HCT116 (cell line): ENCODE results near the gene TSTD2. TPM values are rescaled to one million over a fixed set of nuclear protein-coding genes. Genes with fewer than 3 reads are reported as not detected.
"Not testable (repeated sequence)": the region's sequence is repeated elsewhere in the genome, so short reads cannot be mapped to it uniquely, and the experiment has no call there.

Experiments used
- ATAC-seq: fragments of 200-7000 bp; cut with Tn5 transposase; 2 replicates; pipeline ENCODE4 v1.9.1; 2020; ENCODE audit warnings: mild to moderate bottlenecking, moderate library complexity
- BruUV-seq: library from RNA; stranded (reverse); fragments of 400-500 nt; replicated peaks from 2 replicates; lab custom pipeline; 2021; lab: Mats Ljungman, UMichigan
- CTCF ChIA-PET: fragments of 300-600 bp; sonication (Branson Sonifier 250); formaldehyde crosslinking; loops from one replicate; lab custom pipeline; 2021; ENCODE audit warnings: antibody characterized with exemption; lab: Charles Lee
- POLR2A ChIA-PET: fragments of 300-600, 350-600 bp; sonication (Branson Sonifier 250); formaldehyde crosslinking; loops from one replicate; lab custom pipeline; 2021; ENCODE audit warnings: antibody characterized with exemption; lab: Charles Lee
- RAD21 ChIA-PET, 2 experiments: fragments of 300-600 bp; sonication (Branson Sonifier 250); formaldehyde crosslinking; loops; one replicate each; lab custom pipeline; 2023; ENCODE audit warnings: low total read pairs in 2 of 2; ENCODE audit not compliant: uncharacterized antibody in 2 of 2, unreplicated experiment in 2 of 2, low non-redundant PET in 1 of 2; lab: Charles Lee
- DNase-seq: peaks from one replicate; pipeline ENCODE4 v3.0.0-alpha.2; 2010; ENCODE audit warnings: low read depth, low spot score
- H2AFZ ChIP-seq: fragments of 200-600 bp; shearing (Covaris generic), sonication (generic); 2 replicates; pipeline ENCODE4 v1.6.1; 2017; ENCODE audit warnings: low read depth, mixed run types, mixed read lengths, antibody characterized with exemption, low read length; ENCODE audit not compliant: poor library complexity, severe bottlenecking
- H3K27ac ChIP-seq: 2 replicates; pipeline ENCODE4 v1.5.1; 2012; ENCODE audit warnings: low read depth, low read length
- H3K27me3 ChIP-seq: fragments of 200-600 bp; sonication (generic); 2 replicates; pipeline ENCODE4 v1.6.1; 2016; ENCODE audit warnings: mixed run types, low read length, mixed read lengths; ENCODE audit not compliant: insufficient read depth
- H3K36me3 ChIP-seq, 2 experiments: fragments of 200-500 bp in 1 of 2; fragments of 200-600 bp in 1 of 2; sonication (Bioruptor generic) in 1 of 2; sonication (generic) in 1 of 2; 2 replicates each; pipeline versions ENCODE4 v1.5.1 to v1.6.1; 2014 to 2016; ENCODE audit warnings: low read length in 2 of 2, inconsistent platforms in 1 of 2, mixed read lengths in 1 of 2, mixed run types in 1 of 2; ENCODE audit not compliant: insufficient read depth in 2 of 2, control insufficient read depth in 1 of 2
- H3K4me1 ChIP-seq, 2 experiments: fragments of 200-600 bp in 1 of 2; sonication (generic) in 1 of 2; 2 replicates each; pipeline versions ENCODE4 v1.5.1 to v1.6.1; 2012 to 2017; ENCODE audit warnings: low read length in 2 of 2, inconsistent platforms in 1 of 2, mild to moderate bottlenecking in 1 of 2, mixed read lengths in 1 of 2, mixed run types in 1 of 2, moderate library complexity in 1 of 2; ENCODE audit not compliant: insufficient read depth in 2 of 2, control insufficient read depth in 1 of 2
- H3K4me2 ChIP-seq: fragments of 200-600 bp; sonication (generic); 2 replicates; pipeline ENCODE4 v1.6.1; 2017; ENCODE audit warnings: mixed run types, low read length, mixed read lengths
- H3K4me3 ChIP-seq, 2 experiments: fragments of 200-600 bp in 1 of 2; sonication (generic) in 1 of 2; replicated peaks in 1 of 2; 2 replicates each; pipeline ENCODE4 v1.5.1; 2011 to 2016; ENCODE audit warnings: low read length in 2 of 2, control low read depth in 1 of 2, low read depth in 1 of 2, mild to moderate bottlenecking in 1 of 2, mixed read lengths in 1 of 2, mixed run types in 1 of 2
- H3K79me2 ChIP-seq: fragments of 200-600 bp; sonication (generic); 2 replicates; pipeline ENCODE4 v1.6.1; 2017; ENCODE audit warnings: mild to moderate bottlenecking, mixed run types, low read length, moderate library complexity, mixed read lengths; ENCODE audit not compliant: insufficient read depth
- H3K9ac ChIP-seq: fragments of 200-600 bp; sonication (generic); 2 replicates; pipeline ENCODE4 v1.6.1; 2016; ENCODE audit warnings: low read length, mixed read lengths
- H3K9me2 ChIP-seq: fragments of 200-600 bp; sonication (generic), shearing (Covaris generic); 2 replicates; pipeline ENCODE4 v1.6.1; 2017; ENCODE audit warnings: mixed run types, mild to moderate bottlenecking, moderate library complexity; ENCODE audit not compliant: insufficient read depth
- H3K9me3 ChIP-seq, 2 experiments: fragments of 200-500 bp in 1 of 2; fragments of 200-600 bp in 1 of 2; sonication (Bioruptor generic) in 1 of 2; sonication (generic) in 1 of 2; 2 replicates each; pipeline ENCODE4 v1.6.1; 2014 to 2017; ENCODE audit warnings: low read length in 2 of 2, mixed read lengths in 2 of 2, inconsistent platforms in 1 of 2, low read depth in 1 of 2, mild to moderate bottlenecking in 1 of 2, mixed run types in 1 of 2, moderate library complexity in 1 of 2; ENCODE audit not compliant: control insufficient read depth in 1 of 2, insufficient read depth in 1 of 2
- H4K20me1 ChIP-seq: fragments of 200-600 bp; sonication (generic), shearing (Covaris generic); 2 replicates; pipeline ENCODE4 v1.6.1; 2017; ENCODE audit warnings: mixed run types, mild to moderate bottlenecking, moderate library complexity; ENCODE audit not compliant: insufficient read depth
- ATF3 ChIP-seq: IDR thresholded peaks from 2 replicates; pipeline ENCODE4 v1.6.1; 2012
- CEBPB ChIP-seq: IDR thresholded peaks from 2 replicates; pipeline ENCODE4 v1.6.1; 2012; ENCODE audit warnings: low read depth
- EZH2phosphoT487 ChIP-seq: fragments of 200-600 bp; IDR thresholded peaks from 2 replicates; pipeline ENCODE4 v1.6.1; 2018; ENCODE audit warnings: antibody characterized with exemption, borderline replicate concordance
- MAX ChIP-seq: IDR thresholded peaks from 2 replicates; pipeline ENCODE4 v1.6.1; 2012
- POLR2A ChIP-seq: IDR thresholded peaks from 2 replicates; pipeline ENCODE4 v1.7.0; 2011; ENCODE audit warnings: borderline replicate concordance; ENCODE audit not compliant: insufficient read depth, insufficient read length; ENCODE audit errors: extremely low read depth
- POLR2AphosphoS5 ChIP-seq: IDR thresholded peaks from 2 replicates; pipeline ENCODE4 v1.6.1; 2011; ENCODE audit warnings: mild to moderate bottlenecking, low read depth, low read length, moderate library complexity
- ZBTB33 ChIP-seq: IDR thresholded peaks from 2 replicates; pipeline ENCODE4 v1.6.1; 2011; ENCODE audit warnings: mild to moderate bottlenecking, low read length, moderate library complexity; ENCODE audit not compliant: insufficient replicate concordance; ENCODE audit errors: extremely low read depth
- intact Hi-C: fragments of 100-400 bp; cut with micrococcal nuclease; formaldehyde crosslinking; loops from 2 replicates; pipeline ENCODE4 v1.10.0; 2022
- total RNA-seq: library from RNA; stranded (reverse); gene quantifications from one replicate; pipeline ENCODE4 v1.2.1, GENCODE V29; 2021; ENCODE audit not compliant: unreplicated experiment

TSTD2 gene
- total RNA-seq, 1 experiment from 2014 or later: 16.0 TPM

GRCh38 chr9:97591535-97591934 lies 41.6 kb downstream of the TSTD2 start (continued):
- no peak for TF ChIP-seq ATF3
- no peak for TF ChIP-seq MAX
- no peak for TF ChIP-seq ZBTB33
- no peak for TF ChIP-seq POLR2AphosphoS5
- TF ChIP-seq CEBPB: no peak
- no peak for TF ChIP-seq EZH2phosphoT487
- no peak for TF ChIP-seq POLR2A

- H3K4me2 ChIP-seq, H3K4me1 ChIP-seq, H3K4me3 ChIP-seq, BruUV-seq, H3K27me3 ChIP-seq, H3K9me3 ChIP-seq, CTCF ChIA-PET, H4K20me1 ChIP-seq, H2AFZ ChIP-seq, POLR2A ChIA-PET, H3K9ac ChIP-seq, DNase-seq, H3K79me2 ChIP-seq, H3K27ac ChIP-seq, H3K36me3 ChIP-seq, ATAC-seq, intact Hi-C loops, RAD21 ChIA-PET, H3K9me2 ChIP-seq: not testable (repeated sequence)
Measured at GRCh38 chr9:97586909-97587308, 46.3 kb downstream of the TSTD2 start.

- H3K27ac ChIP-seq, H3K9me3 ChIP-seq, H2AFZ ChIP-seq, H3K36me3 ChIP-seq, DNase-seq, ATAC-seq, H3K9me2 ChIP-seq, H3K27me3 ChIP-seq, H3K4me3 ChIP-seq, H4K20me1 ChIP-seq, H3K4me2 ChIP-seq, CTCF ChIA-PET, intact Hi-C loops, RAD21 ChIA-PET, H3K9ac ChIP-seq, BruUV-seq, H3K79me2 ChIP-seq, POLR2A ChIA-PET, H3K4me1 ChIP-seq: not testable (repeated sequence)
Measured at GRCh38 chr9:97584778-97585177, 48.4 kb downstream of the TSTD2 start.

GRCh38 chr9:97581590-97581989 lies 51.6 kb downstream of the TSTD2 start:
- POLR2A ChIA-PET, H3K27me3 ChIP-seq, ATAC-seq, H3K27ac ChIP-seq, H3K36me3 ChIP-seq, DNase-seq, BruUV-seq, H3K9me2 ChIP-seq, H3K4me1 ChIP-seq, H3K9ac ChIP-seq, H3K4me2 ChIP-seq, H3K4me3 ChIP-seq, H2AFZ ChIP-seq, H4K20me1 ChIP-seq, RAD21 ChIA-PET, CTCF ChIA-PET, intact Hi-C loops, H3K9me3 ChIP-seq, H3K79me2 ChIP-seq: not testable (repeated sequence)
